Neural cell (in vitro differentiated cells): ENCODE data around the gene PAQR9. TPM values are rescaled to one million over a fixed set of nuclear protein-coding genes. Genes with fewer than 3 reads are reported as not detected.

Source experiments
- H2AFZ ChIP-seq: fragments of 200-600, 300-800 bp; sonication (generic), shearing (Covaris generic); 2 replicates; pipeline ENCODE4 v1.6.0; 2014; ENCODE audit warnings: low read depth, mild to moderate bottlenecking, antibody characterized with exemption, low read length, moderate library complexity
- H3F3A ChIP-seq: fragments of 200-600 bp; shearing (Covaris generic); 2 replicates; pipeline ENCODE4 v1.6.1; 2016; ENCODE audit warnings: mild to moderate bottlenecking, moderate library complexity, mixed read lengths, antibody characterized with exemption, low read length; ENCODE audit not compliant: insufficient read depth, poor library complexity, severe bottlenecking
- H3K27ac ChIP-seq: fragments of 200-600, 300-800 bp; sonication (generic), shearing (Covaris generic); 2 replicates; pipeline ENCODE4 v1.5.1; 2014; ENCODE audit warnings: mild to moderate bottlenecking, low read length, moderate library complexity
- H3K27me3 ChIP-seq: fragments of 300-800, 200-600 bp; sonication (generic), shearing (Covaris generic); 2 replicates; pipeline ENCODE4 v1.6.0; 2014; ENCODE audit warnings: mild to moderate bottlenecking, low read depth, low read length, moderate library complexity; ENCODE audit not compliant: insufficient read depth
- H3K36me3 ChIP-seq: fragments of 300-800, 200-600 bp; sonication (generic), shearing (Covaris generic); 2 replicates; pipeline ENCODE4 v1.5.1; 2014; ENCODE audit warnings: mild to moderate bottlenecking, antibody characterized with exemption, low read length, moderate library complexity; ENCODE audit not compliant: insufficient read depth
- H3K4me2 ChIP-seq: fragments of 300-800, 200-600 bp; sonication (generic), shearing (Covaris generic); 2 replicates; pipeline ENCODE4 v1.6.0; 2014; ENCODE audit warnings: mild to moderate bottlenecking, low read length
- H3K4me3 ChIP-seq: fragments of 300-800, 200-600 bp; sonication (generic), shearing (Covaris generic); 2 replicates; pipeline ENCODE4 v1.5.1; 2014; ENCODE audit warnings: mild to moderate bottlenecking, low read length, moderate library complexity
- H3K79me2 ChIP-seq: fragments of 200-600 bp; shearing (Covaris generic); replicated peaks from 2 replicates; pipeline ENCODE4 v1.6.0; 2014; ENCODE audit warnings: mild to moderate bottlenecking, low read length, moderate library complexity; ENCODE audit not compliant: insufficient read depth
- H3K9ac ChIP-seq: fragments of 300-800, 200-600 bp; sonication (generic), shearing (Covaris generic); 2 replicates; pipeline ENCODE4 v1.6.1; 2016; ENCODE audit warnings: mild to moderate bottlenecking, low read length, mixed read lengths
- H3K9me2 ChIP-seq: fragments of 200-600 bp; shearing (Covaris generic); 2 replicates; pipeline ENCODE4 v1.6.1; 2016; ENCODE audit warnings: mild to moderate bottlenecking, low read length, mixed read lengths; ENCODE audit not compliant: insufficient read depth
- H3K9me3 ChIP-seq: fragments of 200-600, 300-800 bp; sonication (generic), shearing (Covaris generic); 2 replicates; pipeline ENCODE4 v1.6.1; 2016; ENCODE audit warnings: mild to moderate bottlenecking, mixed run types, low read length, moderate library complexity, mixed read lengths
- H4K20me1 ChIP-seq: fragments of 200-600 bp; shearing (Covaris generic); 2 replicates; pipeline ENCODE4 v1.6.1; 2016; ENCODE audit warnings: mild to moderate bottlenecking, mixed run types; ENCODE audit not compliant: insufficient read depth
- CTCF ChIP-seq: fragments of 450-650 bp; IDR thresholded peaks from 2 replicates; pipeline ENCODE4 v1.5.1; 2014; ENCODE audit warnings: antibody characterized with exemption, mild to moderate bottlenecking, moderate library complexity; ENCODE audit not compliant: poor library complexity, severe bottlenecking
- EP300 ChIP-seq: fragments of 450-650 bp; conservative IDR thresholded peaks from 2 replicates; pipeline ENCODE4 v1.6.1; 2014; ENCODE audit warnings: antibody characterized with exemption, mild to moderate bottlenecking, moderate library complexity; ENCODE audit not compliant: poor library complexity, severe bottlenecking
- EZH2 ChIP-seq: fragments of 200-600, 300-800 bp; shearing (Covaris generic), sonication (generic); IDR thresholded peaks from 2 replicates; pipeline ENCODE4 v1.6.1; 2014; ENCODE audit warnings: antibody characterized with exemption, low read length, borderline replicate concordance, mild to moderate bottlenecking; ENCODE audit not compliant: insufficient read depth, poor library complexity, severe bottlenecking
- MXI1 ChIP-seq: fragments of 450-650 bp; conservative IDR thresholded peaks from 2 replicates; pipeline ENCODE4 v1.6.1; 2014; ENCODE audit warnings: antibody characterized with exemption, mild to moderate bottlenecking; ENCODE audit not compliant: poor library complexity, severe bottlenecking
- POLR2AphosphoS5 ChIP-seq: IDR thresholded peaks from 2 replicates; pipeline ENCODE4 v1.6.1; 2012
- RAD21 ChIP-seq: fragments of 450-650 bp; conservative IDR thresholded peaks from 2 replicates; pipeline ENCODE4 v1.6.1; 2014; ENCODE audit warnings: antibody characterized with exemption, mild to moderate bottlenecking, moderate library complexity
- REST ChIP-seq: IDR thresholded peaks from 2 replicates; pipeline ENCODE4 v1.6.1; 2012; ENCODE audit warnings: borderline replicate concordance
- SMC3 ChIP-seq: fragments of 450-650 bp; conservative IDR thresholded peaks from 2 replicates; pipeline ENCODE4 v1.6.1; 2014; ENCODE audit warnings: antibody characterized with exemption, mild to moderate bottlenecking, moderate library complexity; ENCODE audit not compliant: poor library complexity
- TAF1 ChIP-seq: IDR thresholded peaks from 2 replicates; pipeline ENCODE4 v1.6.1; 2012; ENCODE audit warnings: low read depth
- polyA plus RNA-seq: library from polyadenylated mRNA; depleted of rRNA; stranded (reverse); fragments of >200 nt; gene quantifications from 2 replicates; pipeline ENCODE4 v1.2.3, GENCODE V29; 2014

The PAQR9 gene
- polyA plus RNA-seq, 1 donor from 2014 or later: 0.24 TPM

GRCh38 chr3:142925140-142925539 is 38.3 kb downstream of the PAQR9 start:
- no peak for TF ChIP-seq MXI1
- TF ChIP-seq CTCF: no peak
- no peak for TF ChIP-seq RAD21
- no peak for TF ChIP-seq EP300
- no peak for TF ChIP-seq POLR2AphosphoS5
- TF ChIP-seq EZH2: no peak
- no peak for TF ChIP-seq SMC3
- TF ChIP-seq TAF1: no peak
- no peak for TF ChIP-seq REST
- Histone ChIP-seq H3F3A (no peaks in the 10 kb centered on the region), H3K4me2 (no peak overlapping the region), H3K9ac (no peak overlapping the region), H3K36me3 (no peaks in the 10 kb centered on the region), H3K4me3 (no peak overlapping the region), H3K27ac (no peak overlapping the region), H3K9me2 (no peaks in the 10 kb centered on the region), H3K9me3 (no peaks in the 10 kb centered on the region), H3K27me3 (no peaks in the 10 kb centered on the region), H3K79me2 (no peaks in the 10 kb centered on the region), H2AFZ (no peak overlapping the region), H4K20me1 (no peaks in the 10 kb centered on the region)

- H3K79me2 ChIP-seq: no peaks in the 10 kb centered on the region
- no peak overlapping the region for H3K9ac ChIP-seq
- no peak overlapping the region for H3K27ac ChIP-seq
- no peaks in the 10 kb centered on the region for H3K36me3 ChIP-seq
- no peak overlapping the region for H3K4me3 ChIP-seq
- H2AFZ ChIP-seq: no peak overlapping the region
- no peaks in the 10 kb centered on the region for H3K9me3 ChIP-seq
- no peaks in the 10 kb centered on the region for H4K20me1 ChIP-seq
- H3K27me3 ChIP-seq: no peaks in the 10 kb centered on the region
- TF ChIP-seq EZH2: no peak
- TF ChIP-seq EP300: no peak
- TF ChIP-seq SMC3: no peak
- TF ChIP-seq POLR2AphosphoS5: no peak
- TF ChIP-seq MXI1: no peak
- TF ChIP-seq CTCF: no peak
- no peak for TF ChIP-seq REST
- no peak for TF ChIP-seq RAD21
- no peak for TF ChIP-seq TAF1
- H3K9me2 ChIP-seq: no peaks in the 10 kb centered on the region
- H3K4me2 ChIP-seq: no peak overlapping the region
- no peaks in the 10 kb centered on the region for H3F3A ChIP-seq
Measured at GRCh38 chr3:142923694-142924093, 39.8 kb downstream of the PAQR9 start.
